K562 (cell line): Measurements from ENCODE around the gene CACNB2.

Source experiments
- CTCF ChIP-seq, 3 experiments: IDR thresholded peaks in 2 of 3; conservative IDR thresholded peaks in 1 of 3; 2 replicates each; pipeline ENCODE4 v1.5.1; 2011 to 2012; ENCODE audit warnings: low read length in 3 of 3, mild to moderate bottlenecking in 3 of 3, control low read depth in 2 of 3, improper control_type of control experiment in 1 of 3, inconsistent platforms in 1 of 3, low read depth in 1 of 3, mixed read lengths in 1 of 3, moderate library complexity in 1 of 3; ENCODE audit not compliant: insufficient read depth in 2 of 3
- FIP1L1 ChIP-seq: fragments of 200-400 bp; formaldehyde crosslinking; IDR thresholded peaks from 2 replicates; pipeline ENCODE4 v1.6.1; 2018; ENCODE audit warnings: mild to moderate bottlenecking, low read depth, low read length; ENCODE audit not compliant: poor library complexity, severe bottlenecking
- HDAC2 ChIP-seq: fragments of 450-650 bp; IDR thresholded peaks from 2 replicates; pipeline ENCODE4 v1.6.1; 2016; ENCODE audit warnings: mild to moderate bottlenecking
- TBL1XR1 ChIP-seq, 2 experiments: IDR thresholded peaks; 2 replicates each; pipeline ENCODE4 v1.6.1; 2012; ENCODE audit warnings: improper control_type of control experiment in 2 of 2, low read length in 2 of 2, mild to moderate bottlenecking in 1 of 2

DNA sequence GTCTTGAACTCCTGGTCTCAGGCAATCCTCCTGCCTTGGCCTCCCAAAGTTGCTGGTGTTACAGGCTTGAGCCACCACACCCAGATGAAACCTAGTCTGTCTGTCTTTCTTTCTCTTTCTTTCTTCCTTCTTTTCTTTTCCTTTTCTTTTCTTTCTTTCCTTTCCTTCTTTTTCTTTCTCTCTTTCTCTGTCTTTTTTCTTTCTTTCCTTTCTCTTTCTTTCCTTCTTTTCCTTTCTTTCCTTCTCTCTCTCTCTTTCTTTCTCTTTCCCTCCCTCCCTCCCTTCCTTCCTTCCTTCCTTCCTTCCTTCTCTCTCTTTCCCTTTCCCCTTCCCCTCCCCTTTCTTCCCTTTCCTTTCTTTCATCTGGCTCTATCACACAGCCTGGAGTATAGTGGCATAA lies 185.2 kb downstream of the CACNB2 start:
- TF ChIP-seq FIP1L1 (no peak), TBL1XR1 (IDR thresholded peaks at IDR 0.05; ENCODE audit: low read length in 2 of 2) (no peak), HDAC2 (no peak), CTCF (IDR thresholded peaks at IDR 0.05 in 2 of 3, conservative IDR thresholded peaks at IDR 0.05 in 1 of 3; ENCODE audit: insufficient read depth in 2 of 3, low read depth in 1 of 3, low read length in 3 of 3) (no peak)
